Ammon's horn (tissue), 1 donor: Measurements from ENCODE around the gene EDEM1.
A peak's percentile ranks its signal among the peaks of the same experiment; 100 is the strongest.
"Not testable (repeated sequence)": the region's sequence is repeated elsewhere in the genome, so short reads cannot be mapped to it uniquely, and the experiment has no call there.

Experiments
- DNase-seq: peaks from one replicate; pipeline ENCODE4 v3.0.0-alpha.2; 2016; ENCODE audit warnings: low spot score

EDEM1 gene

DNA sequence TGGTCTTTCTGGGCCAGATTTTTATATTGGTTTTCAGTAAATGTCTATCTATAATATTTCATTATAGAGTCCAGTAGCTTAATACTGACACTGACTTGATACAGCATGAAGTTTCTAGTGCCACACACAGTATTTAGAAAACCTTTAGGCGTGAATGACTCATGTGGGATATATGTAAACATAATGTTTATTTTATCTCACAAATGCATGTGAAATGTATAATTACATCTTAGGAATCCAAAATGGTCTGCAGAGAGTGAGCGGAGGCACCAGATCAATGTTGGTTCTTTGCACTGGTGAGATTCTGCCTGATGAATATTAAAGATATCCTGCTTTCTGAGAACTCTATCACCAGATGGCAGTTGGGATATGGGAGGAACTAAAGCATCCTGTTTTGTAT is 8.5 kb upstream of the EDEM1 start:
- not testable (repeated sequence) for DNase-seq

DNA sequence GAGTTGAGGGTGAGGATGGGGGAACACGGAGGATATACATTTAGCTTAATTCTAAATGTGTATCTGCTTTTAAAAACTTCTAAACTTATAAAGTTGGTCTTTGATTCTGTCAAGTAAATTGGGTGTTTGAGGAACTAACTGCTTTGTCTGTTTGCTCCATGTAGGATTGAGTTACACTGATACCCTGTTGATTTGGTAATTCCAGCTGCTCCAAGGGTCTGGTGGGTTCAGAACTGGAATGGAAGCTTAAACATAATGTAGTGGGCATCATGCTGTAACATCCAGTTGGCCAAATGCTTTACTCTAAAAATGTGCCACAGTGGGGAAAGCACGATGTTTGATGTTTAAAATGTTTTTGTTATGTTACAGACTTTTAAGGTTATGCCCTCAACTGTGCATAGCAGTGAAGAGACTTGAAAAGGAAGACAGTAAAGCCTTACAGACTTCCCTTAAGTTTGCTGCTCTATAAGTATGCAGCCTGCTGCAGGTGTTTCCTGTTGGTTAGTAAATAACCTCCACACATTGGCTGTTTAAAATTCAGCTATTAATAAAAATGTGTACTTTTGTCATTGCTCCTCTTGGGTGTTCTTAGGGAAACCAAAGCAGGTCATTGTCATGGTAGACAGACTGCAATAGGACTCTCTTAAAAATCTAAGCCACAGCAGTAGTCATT is 5.9 kb upstream of the EDEM1 start:
- no peak for DNase-seq

GRCh38 chr3:5183714-5184113 is 3.8 kb upstream of the EDEM1 start:
- DNase-seq = not testable (repeated sequence)

GRCh38 chr3:5184499-5184898 is 3.0 kb upstream of the EDEM1 start:
- DNase-seq = no peak

DNA sequence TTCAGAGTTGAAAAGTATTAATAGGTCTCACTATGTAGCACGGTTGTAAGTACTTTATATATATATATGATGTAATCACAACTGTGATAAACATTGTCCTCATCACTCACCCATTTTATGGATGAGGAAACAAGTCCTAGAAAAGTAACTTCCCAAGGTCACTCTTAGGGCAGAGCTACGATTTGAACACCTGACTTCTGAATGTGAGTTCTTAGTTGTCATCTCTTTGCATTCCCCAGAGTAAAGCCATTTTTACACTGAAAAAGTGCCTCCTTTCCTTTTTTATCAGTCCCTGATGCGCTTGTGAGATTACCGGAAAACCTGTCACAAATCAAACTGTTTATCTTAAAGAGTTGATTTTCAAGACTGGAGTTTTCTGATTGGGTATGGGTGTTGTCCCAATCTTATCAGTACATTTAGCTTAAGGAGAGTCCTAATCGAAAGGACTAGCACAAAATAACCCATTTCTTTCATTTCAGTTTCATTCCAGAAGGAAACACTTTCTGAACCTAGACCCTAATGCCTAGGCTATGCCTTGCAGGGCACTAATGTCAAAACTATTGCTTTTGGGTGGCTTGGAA is 2.3 kb upstream of the EDEM1 start:
- DNase-seq = no peak

DNA sequence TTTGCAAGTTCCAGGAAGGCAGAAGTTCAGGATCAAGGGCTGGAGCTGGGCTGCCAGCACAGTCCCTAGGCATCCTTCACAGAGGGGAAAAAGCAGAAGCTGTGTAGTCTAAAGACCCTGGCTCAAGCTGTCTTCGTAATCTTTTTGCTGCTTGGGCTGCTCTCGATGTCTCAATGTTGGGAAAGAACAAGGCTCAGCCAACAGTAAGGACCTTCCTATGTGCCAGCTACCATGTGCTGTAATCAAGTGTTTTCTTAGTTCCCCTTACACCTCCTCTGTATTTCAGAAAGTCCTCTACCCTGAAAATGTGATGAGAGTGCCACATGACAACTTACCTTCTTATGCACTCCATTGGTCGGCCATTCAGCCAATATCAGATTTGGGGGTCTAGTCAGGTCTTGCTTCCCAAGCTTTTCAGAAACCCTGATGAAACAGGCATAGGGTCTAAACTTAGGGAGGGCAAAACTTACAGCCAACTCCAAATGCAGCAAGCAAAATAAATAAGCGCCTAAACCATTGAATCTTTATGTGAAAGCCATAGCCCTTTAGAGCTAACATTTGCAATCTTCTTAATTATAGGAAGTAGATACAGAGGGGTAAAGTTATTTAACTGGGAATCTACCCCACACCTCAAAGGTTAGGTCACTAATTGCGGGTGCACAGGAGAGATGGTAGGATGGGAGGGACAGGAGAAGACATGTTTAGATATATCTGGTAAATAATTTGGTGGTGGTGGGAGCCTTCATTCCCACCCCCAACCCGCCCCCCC is 1.2 kb upstream of the EDEM1 start:
- DNase-seq = no peak

GRCh38 chr3:5186858-5187155 is 700 bp upstream of the EDEM1 start:
- no peak for DNase-seq

- peak; percentile 49 for DNase-seq
These were observed 462 bp downstream of the EDEM1 start for GRCh38 chr3:5187920-5188418.

DNA sequence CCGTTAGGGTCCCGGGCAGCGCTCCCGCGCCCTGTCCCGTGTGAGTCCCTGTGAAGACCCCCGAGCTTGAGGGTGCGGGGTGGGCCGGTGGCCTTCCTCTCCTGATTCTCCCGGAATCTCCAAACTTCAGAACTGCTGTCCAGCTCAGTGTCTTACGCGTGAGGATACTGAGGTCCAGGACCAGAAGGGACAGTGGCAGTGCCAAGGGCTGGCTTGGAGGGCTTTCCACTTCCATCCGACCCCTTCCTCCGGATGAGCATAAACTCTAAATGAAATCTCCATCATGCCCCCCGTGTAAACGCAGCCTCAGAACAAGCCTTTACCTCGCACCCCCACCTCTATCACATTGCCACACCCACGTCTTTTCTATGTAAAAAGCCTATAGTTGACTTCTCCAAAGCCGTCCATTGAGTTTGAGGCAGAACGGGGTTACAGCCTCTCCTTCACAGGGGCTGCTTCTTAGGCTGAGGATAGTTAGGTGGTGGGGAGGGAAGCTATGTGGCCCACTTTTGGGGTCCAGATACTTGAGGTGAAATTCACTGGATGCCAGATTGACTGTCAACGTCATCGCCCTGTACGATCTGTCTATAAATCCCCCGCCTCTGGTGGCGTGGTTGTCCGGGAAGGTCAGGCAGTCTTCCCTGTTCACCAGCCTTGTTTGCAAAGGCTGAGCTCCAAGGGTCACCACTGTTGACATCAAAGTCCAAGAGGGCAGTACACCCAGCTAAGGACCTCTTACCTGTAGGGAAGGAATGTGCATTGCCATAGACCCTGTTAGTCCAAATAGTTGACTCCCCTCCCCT is 1.1 kb downstream of the EDEM1 start:
- DNase-seq = no peak

DNA sequence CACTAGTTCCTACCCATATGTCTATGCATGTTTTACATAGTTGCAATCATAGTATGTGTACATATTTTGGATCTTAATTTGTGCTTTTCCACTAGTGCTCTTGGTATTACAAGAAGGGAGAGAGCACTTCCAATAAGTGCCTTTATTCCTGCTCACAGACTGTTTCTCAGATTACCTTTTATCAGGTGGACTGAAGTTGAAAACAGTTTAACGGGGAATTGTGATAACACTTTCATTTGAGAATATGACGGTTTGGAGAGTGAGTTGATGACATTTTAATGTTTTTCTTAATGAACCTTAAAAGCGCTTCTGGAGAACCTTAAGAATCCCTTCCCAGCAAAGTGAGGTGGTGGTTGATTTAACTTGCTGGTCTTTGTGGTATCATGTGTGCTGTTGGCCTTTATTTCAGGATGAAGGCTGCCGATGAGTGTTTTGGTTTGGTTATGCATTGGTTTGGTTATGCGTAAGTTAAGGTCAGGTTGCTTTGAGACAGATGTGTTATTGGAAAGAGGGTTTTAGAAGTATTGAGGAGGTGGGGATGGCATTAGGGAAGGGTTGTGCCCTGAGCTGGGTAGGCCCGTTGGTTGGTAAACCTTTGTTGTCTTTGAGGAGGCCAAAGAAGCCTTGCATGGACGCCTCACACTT is 2.8 kb downstream of the EDEM1 start:
- DNase-seq = no peak

DNA sequence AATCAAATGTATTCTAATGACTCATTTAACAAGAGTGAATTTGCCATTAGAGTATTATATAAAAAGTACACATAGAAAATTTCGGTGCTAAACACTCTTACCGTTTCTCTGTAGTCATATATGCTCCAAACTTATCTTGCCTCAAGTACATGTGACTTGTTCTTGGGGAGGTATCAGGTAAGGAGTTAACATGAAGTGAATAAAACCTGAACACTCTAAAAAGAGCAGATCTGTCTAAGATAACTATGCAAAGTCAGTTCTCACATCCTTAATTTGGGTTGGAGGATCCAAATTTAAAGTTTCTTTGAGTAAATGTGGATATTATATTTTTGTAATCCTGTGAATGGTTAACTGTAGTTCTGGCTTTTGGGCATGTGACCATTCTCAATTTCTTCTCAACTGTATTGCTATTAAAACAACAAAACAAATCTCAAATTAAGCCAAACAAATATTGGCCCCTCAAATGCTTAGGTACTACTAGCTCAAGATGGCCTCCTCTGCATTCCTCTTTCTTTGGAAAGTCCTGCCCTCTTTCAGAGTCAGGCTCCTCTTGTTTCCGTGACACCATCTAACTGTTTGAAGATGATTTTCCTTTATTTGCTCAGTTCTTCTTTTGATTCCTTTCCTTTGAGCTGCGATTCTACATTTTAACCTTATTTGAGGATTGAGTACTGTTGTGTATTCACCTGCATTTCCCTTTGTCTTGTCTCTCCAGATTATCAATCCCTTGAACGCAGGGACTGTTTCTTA is 4.2 kb downstream of the EDEM1 start:
- DNase-seq = no peak

GRCh38 chr3:5192571-5193365 is 5.3 kb downstream of the EDEM1 start:
- DNase-seq = no peak

- DNase-seq = no peak
These were observed 6.8 kb downstream of the EDEM1 start for GRCh38 chr3:5194341-5194740.

GRCh38 chr3:5194801-5195509 is 7.4 kb downstream of the EDEM1 start:
- DNase-seq = no peak

- peak; percentile 55 for DNase-seq
These were observed 8.1 kb downstream of the EDEM1 start for GRCh38 chr3:5195605-5196004.

GRCh38 chr3:5197022-5197421 is 9.5 kb downstream of the EDEM1 start:
- DNase-seq = no peak

DNA sequence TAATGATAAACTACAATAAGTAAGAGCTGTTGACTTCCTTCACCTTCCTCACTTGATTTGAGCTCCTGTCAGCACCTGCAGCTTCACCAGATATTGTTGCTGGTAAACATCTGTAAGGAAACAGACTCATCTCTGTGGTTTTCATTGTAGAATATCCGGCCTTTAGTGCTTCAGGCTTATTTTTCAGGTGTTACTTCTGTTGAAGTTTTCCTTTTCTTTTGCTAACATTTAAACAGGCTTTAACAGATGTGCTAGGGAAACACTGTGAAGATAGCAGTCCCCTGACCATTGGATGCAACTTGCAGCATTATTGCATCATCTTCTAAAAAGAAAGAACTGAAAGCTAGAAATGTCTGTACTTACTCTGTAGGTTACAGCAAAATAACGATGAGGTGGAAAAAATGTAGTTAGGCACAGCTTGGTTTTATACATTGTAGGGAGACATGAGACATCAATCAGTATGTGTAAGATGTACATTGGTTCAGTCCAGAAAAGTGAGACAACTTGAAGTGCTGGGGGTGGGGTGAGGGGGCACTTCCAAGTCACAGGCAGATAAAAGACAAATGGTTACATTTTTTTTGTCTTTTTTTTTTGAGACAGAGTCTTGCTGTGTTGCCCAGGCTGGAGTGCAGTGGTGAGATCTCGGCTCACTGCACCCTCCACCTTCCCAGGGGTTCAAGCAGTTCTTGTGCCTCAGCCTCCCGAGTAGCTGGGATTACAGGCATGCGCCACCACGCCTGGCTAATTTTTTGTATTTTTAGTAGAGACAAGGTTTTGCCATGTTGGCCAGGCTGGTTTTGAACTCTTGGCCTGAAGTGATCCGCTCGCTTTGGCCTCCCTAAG is 10.2 kb downstream of the EDEM1 start:
- no peak for DNase-seq

DNA sequence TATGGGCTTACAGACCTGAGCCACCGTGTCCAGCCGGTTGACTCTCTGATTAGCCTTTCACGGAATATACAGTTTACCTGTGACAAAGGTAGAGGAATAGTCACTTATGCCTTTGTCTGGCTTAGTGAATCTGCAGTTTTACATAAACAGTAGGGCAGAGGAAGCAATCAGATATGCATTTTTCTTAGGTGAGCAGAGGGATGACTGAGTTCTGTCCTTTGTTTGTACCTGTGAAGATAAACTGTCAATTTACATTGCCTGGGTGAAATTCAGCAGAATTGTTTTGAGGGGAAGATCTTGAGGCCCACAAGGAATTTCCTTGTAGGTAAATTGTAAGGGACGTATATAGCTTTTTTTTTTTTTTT is 10.8 kb downstream of the EDEM1 start:
- no peak for DNase-seq
